HepG2 (cell line): ENCODE measurements around the gene STAT6. TPM values are rescaled to one million over a fixed set of nuclear protein-coding genes. Genes with fewer than 3 reads are reported as not detected.
A peak's percentile ranks its signal among the peaks of the same experiment; 100 is the strongest.

Experiments used
- BRD4 ChIP-seq: sonication (generic); formaldehyde crosslinking; IDR thresholded peaks from 2 replicates; pipeline ENCODE4 v1.4.0; 2020; ENCODE audit warnings: missing genetic modification reagents
- CCAR2 ChIP-seq: fragments of 200-400 bp; formaldehyde crosslinking; optimal IDR thresholded peaks from 2 replicates; pipeline ENCODE3; 2018; ENCODE audit warnings: low read depth, mild to moderate bottlenecking, low read length, moderate library complexity
- GATA4 ChIP-seq: sonication (generic); IDR thresholded peaks from 2 replicates; pipeline ENCODE4 v1.6.1; 2016; ENCODE audit warnings: antibody characterized with exemption, low read depth, borderline replicate concordance
- KLF16 ChIP-seq, 2 experiments: sonication (generic) in 1 of 2; formaldehyde crosslinking in 1 of 2; IDR thresholded peaks; 2 replicates each; pipeline versions ENCODE4 v1.6.1 to v1.8.0; 2016 to 2023; ENCODE audit warnings: missing genetic modification reagents in 2 of 2, missing compliant biosample characterization in 1 of 2
- PITX1 ChIP-seq: sonication (generic); formaldehyde crosslinking; IDR thresholded peaks from 2 replicates; pipeline ENCODE4 v1.5.1; 2020; ENCODE audit warnings: mild to moderate bottlenecking, missing genetic modification reagents
- POLR2A ChIP-seq, 2 experiments: IDR thresholded peaks; 2 replicates each; pipeline ENCODE4 v1.6.1; 2011; ENCODE audit warnings: low read depth in 2 of 2, low read length in 2 of 2, mild to moderate bottlenecking in 1 of 2, moderate library complexity in 1 of 2; ENCODE audit not compliant: insufficient read depth in 1 of 2
- POLR2G ChIP-seq: fragments of 200-400 bp; formaldehyde crosslinking; IDR thresholded peaks from 2 replicates; pipeline ENCODE4 v1.6.1; 2018; ENCODE audit warnings: mild to moderate bottlenecking, low read depth, low read length, moderate library complexity
- SMARCE1 ChIP-seq: fragments of 450-650 bp; IDR thresholded peaks from 2 replicates; pipeline ENCODE4 v1.6.1; 2017; ENCODE audit warnings: borderline replicate concordance
- SP140L ChIP-seq: sonication (generic); formaldehyde crosslinking; IDR thresholded peaks from 2 replicates; pipeline ENCODE4 v1.4.0; 2020; ENCODE audit warnings: missing genetic modification reagents, borderline replicate concordance
- SP2 ChIP-seq: sonication (generic); formaldehyde crosslinking; IDR thresholded peaks from 2 replicates; pipeline ENCODE4 v1.5.1; 2020; ENCODE audit warnings: mild to moderate bottlenecking, missing genetic modification reagents
- TEAD3 ChIP-seq: optimal IDR thresholded peaks from 2 replicates; pipeline ENCODE3; 2016; ENCODE audit warnings: borderline replicate concordance
- ZNF12 ChIP-seq: sonication (generic); formaldehyde crosslinking; IDR thresholded peaks from 2 replicates; pipeline ENCODE4 v1.5.0; 2020; ENCODE audit warnings: missing genetic modification reagents
- ZNF225 ChIP-seq: sonication (generic); formaldehyde crosslinking; IDR thresholded peaks from 2 replicates; pipeline ENCODE4 v1.4.0; 2020; ENCODE audit warnings: mild to moderate bottlenecking, missing genetic modification reagents
- ZNF329 ChIP-seq: sonication (generic); formaldehyde crosslinking; IDR thresholded peaks from 2 replicates; pipeline ENCODE4 v1.9.0; 2021; ENCODE audit warnings: low read depth, mild to moderate bottlenecking, missing genetic modification reagents
- ZNF720 ChIP-seq: sonication (generic); formaldehyde crosslinking; IDR thresholded peaks from 2 replicates; pipeline ENCODE4 v1.4.0; 2020; ENCODE audit warnings: missing genetic modification reagents
- ZNF747 ChIP-seq: sonication (generic); formaldehyde crosslinking; IDR thresholded peaks from 2 replicates; pipeline ENCODE4 v1.8.1; 2023; ENCODE audit warnings: missing genetic modification reagents, mild to moderate bottlenecking, borderline replicate concordance
- ZNF776 ChIP-seq: sonication (generic); formaldehyde crosslinking; IDR thresholded peaks from 2 replicates; pipeline ENCODE4 v1.4.0; 2020; ENCODE audit warnings: mild to moderate bottlenecking, missing genetic modification reagents
- ZNF841 ChIP-seq: sonication (generic); formaldehyde crosslinking; IDR thresholded peaks from 2 replicates; pipeline ENCODE4 v1.8.1; 2023; ENCODE audit warnings: missing genetic modification reagents, borderline replicate concordance
- polyA plus RNA-seq, 8 experiments: library from polyadenylated mRNA; depleted of rRNA in 3 of 8; stranded (reverse) in 7 of 8; unstranded in 1 of 8; fragments of >200 nt; fragmentation: Illumina TruSeq in 4 of 8; extraction: Trizol in 4 of 8; gene quantifications; 2 replicates each; pipeline versions ENCODE4 v1.2.1 to v1.2.3, GENCODE V29; 2011 to 2016; ENCODE audit warnings: low read depth in 4 of 8, missing spikeins in 1 of 8, mixed read lengths in 1 of 8; ENCODE audit not compliant: insufficient read depth in 1 of 8
- total RNA-seq, 5 experiments: library from RNA; depleted of rRNA; stranded (reverse); fragments of >200 nt; fragmentation: Illumina TruSeq; extraction: Trizol; gene quantifications; 2 replicates each; pipeline ENCODE4 v1.2.3, GENCODE V29; 2016; ENCODE audit warnings: low read depth in 1 of 5
- TF ChIP-seq, protein P1 (sequence below): sonication (generic); formaldehyde crosslinking; IDR thresholded peaks from 2 replicates; pipeline ENCODE4 v1.8.0; 2022; ENCODE audit warnings: mild to moderate bottlenecking, missing genetic modification reagents, borderline replicate concordance
- TF ChIP-seq, protein P2 (sequence below): sonication (generic); formaldehyde crosslinking; IDR thresholded peaks from 2 replicates; pipeline ENCODE4 v1.8.1; 2023; ENCODE audit warnings: missing genetic modification reagents, mild to moderate bottlenecking, borderline replicate concordance

STAT6 gene
- total and polyA plus RNA-seq, 2 of the 13 experiments (the other 11 are each of a cell fraction or from before 2014, with no cell fraction given), result 28.0 to 62.2 TPM

DNA sequence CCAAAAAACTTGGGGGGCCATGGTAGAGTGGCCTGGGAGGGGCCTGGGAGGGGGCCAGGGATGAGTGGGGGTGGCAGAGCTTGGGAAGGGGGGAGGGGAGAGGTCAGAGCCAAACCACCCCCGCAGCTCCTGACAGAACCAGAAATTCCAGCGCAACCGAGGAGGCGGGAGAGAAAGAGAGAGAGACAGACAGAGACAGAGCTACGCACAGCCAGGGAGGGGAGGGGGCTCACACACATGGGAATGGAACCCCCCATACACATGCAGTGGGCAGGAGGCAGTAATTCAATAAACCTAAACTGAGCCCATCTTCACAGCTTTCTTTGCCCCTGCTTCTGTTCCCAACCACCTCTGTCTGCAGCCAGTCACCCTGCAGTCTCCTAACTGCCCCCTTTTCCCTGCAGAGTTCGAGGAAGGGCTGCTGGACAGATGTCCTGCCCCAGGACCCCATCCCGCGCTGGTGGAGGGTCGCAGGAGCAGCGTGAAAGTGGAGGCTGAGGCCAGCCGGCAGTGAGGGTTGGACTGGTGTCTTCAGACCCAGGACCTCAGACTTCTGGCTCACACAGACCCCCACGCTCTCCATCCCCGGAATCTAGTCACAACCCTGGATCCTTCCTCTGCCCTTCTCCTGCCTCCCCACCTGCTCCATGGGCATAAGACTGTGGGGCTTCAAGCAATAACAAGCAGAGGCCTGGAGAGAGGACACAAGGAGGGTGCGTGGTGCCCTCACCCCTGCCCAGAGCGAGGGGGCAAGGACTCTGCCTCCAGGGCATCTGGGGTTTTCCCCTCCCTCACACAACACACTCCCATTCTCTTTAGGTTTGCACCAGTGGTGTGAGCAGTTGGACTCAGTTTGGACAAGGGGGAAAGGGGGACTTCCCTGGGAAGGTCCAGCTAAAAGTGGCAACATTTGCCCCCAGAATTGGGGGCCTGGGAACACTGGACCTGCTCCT is 16.7 kb downstream of the STAT6 start (continued):
- TF ChIP-seq, protein P1, sequence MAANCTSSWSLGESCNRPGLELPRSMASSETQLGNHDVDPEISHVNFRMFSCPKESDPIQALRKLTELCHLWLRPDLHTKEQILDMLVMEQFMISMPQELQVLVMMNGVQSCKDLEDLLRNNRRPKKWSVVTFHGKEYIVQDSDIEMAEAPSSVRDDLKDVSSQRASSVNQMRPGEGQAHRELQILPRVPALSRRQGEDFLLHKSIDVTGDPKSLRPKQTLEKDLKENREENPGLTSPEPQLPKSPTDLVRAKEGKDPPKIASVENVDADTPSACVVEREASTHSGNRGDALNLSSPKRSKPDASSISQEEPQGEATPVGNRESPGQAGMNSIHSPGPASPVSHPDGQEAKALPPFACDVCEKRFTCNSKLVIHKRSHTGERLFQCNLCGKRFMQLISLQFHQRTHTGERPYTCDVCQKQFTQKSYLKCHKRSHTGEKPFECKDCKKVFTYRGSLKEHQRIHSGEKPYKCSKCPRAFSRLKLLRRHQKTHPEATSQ (CRISPR knock-in tag), result no peak
- TF ChIP-seq POLR2A (IDR thresholded peaks at IDR 0.05; ENCODE audit: insufficient read depth in 1 of 2, low read depth in 2 of 2, low read length in 2 of 2) (peak in 1 of 2 experiments; percentile 30; a peak in 1 of 4 replicates), ZNF225 (no peak), ZNF12 (no peak), BRD4 (CRISPR knock-in tag) (no peak), ZNF841 (no peak), PITX1 (CRISPR knock-in tag) (no peak), ZNF720 (no peak), KLF16 (CRISPR knock-in tag; IDR thresholded peaks at IDR 0.05) (no peak), CCAR2 (no peak), GATA4 (no peak), ZNF329 (CRISPR knock-in tag) (no peak), TEAD3 (CRISPR knock-in tag) (no peak), ZNF747 (CRISPR knock-in tag) (no peak), SP2 (CRISPR knock-in tag) (no peak), ZNF776 (CRISPR knock-in tag) (no peak), SP140L (CRISPR knock-in tag) (no peak), POLR2G (0 out of 2 replicates have a peak, but pooled peaks have one; percentile 15), SMARCE1 (no peak)
- TF ChIP-seq, protein P2, sequence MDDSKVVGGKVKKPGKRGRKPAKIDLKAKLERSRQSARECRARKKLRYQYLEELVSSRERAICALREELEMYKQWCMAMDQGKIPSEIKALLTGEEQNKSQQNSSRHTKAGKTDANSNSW, result no peak
